WERI-Rb-1 (cell line): Measurements from ENCODE around the gene CAMKMT.

ENCODE experiments used
- DNase-seq: peaks from one replicate; pipeline ENCODE4 v3.0.0-alpha.2; 2020
- H3K27ac ChIP-seq: fragments of 250-450 bp; sonication (Bioruptor Pico); 2 replicates; pipeline ENCODE4 v1.5.1; 2020; ENCODE audit warnings: mild to moderate bottlenecking, moderate library complexity
- H3K27me3 ChIP-seq: fragments of 250-450 bp; sonication (Bioruptor Pico); 2 replicates; pipeline ENCODE4 v1.5.1; 2021; ENCODE audit warnings: mild to moderate bottlenecking, low read depth, moderate library complexity; ENCODE audit not compliant: insufficient read depth, severe bottlenecking
- H3K36me3 ChIP-seq: fragments of 250-450 bp; sonication (Bioruptor Pico); 2 replicates; pipeline ENCODE4 v1.5.1; 2020; ENCODE audit warnings: mild to moderate bottlenecking, moderate library complexity
- H3K4me3 ChIP-seq: 2 replicates; pipeline ENCODE4 v1.5.1; 2011; ENCODE audit warnings: low read depth, mild to moderate bottlenecking, control low read depth, low read length
- H3K9me3 ChIP-seq: fragments of 250-450 bp; sonication (Bioruptor Pico); 2 replicates; pipeline ENCODE4 v1.5.1; 2021; ENCODE audit warnings: mild to moderate bottlenecking, moderate library complexity; ENCODE audit not compliant: severe bottlenecking
- CTCF ChIP-seq: IDR thresholded peaks from 2 replicates; pipeline ENCODE4 v1.5.1; 2011; ENCODE audit warnings: low read depth, mild to moderate bottlenecking, control low read depth, inconsistent platforms, low read length

The CAMKMT gene

GRCh38 chr2:44817256-44817655, 455.5 kb downstream of the CAMKMT start:
- no peaks in the 10 kb centered on the region for H3K36me3 ChIP-seq
- H3K27ac ChIP-seq: peak overlapping the region; percentile 86
- H3K9me3 ChIP-seq: no peaks in the 10 kb centered on the region
- H3K4me3 ChIP-seq: peak overlapping the region; percentile 17
- no peak for TF ChIP-seq CTCF
- no peaks in the 10 kb centered on the region for H3K27me3 ChIP-seq
- peak; percentile 94 for DNase-seq

- Histone ChIP-seq H3K36me3 (no peaks in the 10 kb centered on the region), H3K27ac (peak overlapping the region; percentile 86), H3K27me3 (no peaks in the 10 kb centered on the region), H3K9me3 (no peaks in the 10 kb centered on the region), H3K4me3 (peak overlapping the region; percentile 17)
- DNase-seq: peak; percentile 89
- TF ChIP-seq CTCF: no peak
These were observed 456.1 kb downstream of the CAMKMT start for GRCh38 chr2:44817673-44818335.

GRCh38 chr2:44819061-44819460, 457.3 kb downstream of the CAMKMT start:
- Histone ChIP-seq H3K4me3 (no peak overlapping the region), H3K27me3 (no peaks in the 10 kb centered on the region), H3K36me3 (no peaks in the 10 kb centered on the region), H3K9me3 (no peaks in the 10 kb centered on the region), H3K27ac (peak overlapping the region; percentile 86)
- no peak for DNase-seq
- no peak for TF ChIP-seq CTCF

- peak overlapping the region; percentile 86 for H3K27ac ChIP-seq
- H3K36me3 ChIP-seq: no peaks in the 10 kb centered on the region
- TF ChIP-seq CTCF: no peak
- DNase-seq: peak; percentile 78
- no peaks in the 10 kb centered on the region for H3K27me3 ChIP-seq
- peak overlapping the region; percentile 28 for H3K4me3 ChIP-seq
- no peaks in the 10 kb centered on the region for H3K9me3 ChIP-seq
These were observed 459.8 kb downstream of the CAMKMT start for GRCh38 chr2:44821500-44821899.

GRCh38 chr2:44822174-44822573, 460.4 kb downstream of the CAMKMT start:
- Histone ChIP-seq H3K4me3 (no peak overlapping the region), H3K36me3 (no peaks in the 10 kb centered on the region), H3K27me3 (no peaks in the 10 kb centered on the region), H3K27ac (peak overlapping the region; percentile 86), H3K9me3 (no peaks in the 10 kb centered on the region)
- no peak for TF ChIP-seq CTCF
- peak; percentile 81 for DNase-seq
